Gastrocnemius medialis (tissue), 4 donors: ENCODE results near the gene ACTRT3.

Experiments
- CTCF ChIP-seq, 5 experiments: fragments of 450-650 bp in 3 of 5; fragments of 200-600 bp in 2 of 5; sonication (generic) in 2 of 5; IDR thresholded peaks in 4 of 5; conservative IDR thresholded peaks in 1 of 5; 1 replicate in 4 of 5; 2 replicates in 1 of 5; pipeline ENCODE4 v1.5.1; 2016 to 2019; ENCODE audit warnings: antibody characterized with exemption in 5 of 5, mild to moderate bottlenecking in 3 of 5, moderate library complexity in 3 of 5
- POLR2A ChIP-seq, 2 donors: fragments of 450-650 bp; IDR thresholded peaks; one replicate each; pipeline ENCODE4 v1.6.1; 2017; ENCODE audit warnings: antibody characterized with exemption in 2 of 2, mild to moderate bottlenecking in 2 of 2, moderate library complexity in 2 of 2

- no peak for TF ChIP-seq CTCF (IDR thresholded peaks at IDR 0.05 in 4 of 5, conservative IDR thresholded peaks at IDR 0.05 in 1 of 5)
- no peak for TF ChIP-seq POLR2A (IDR thresholded peaks at IDR 0.05)
These were observed 4.8 kb upstream of the ACTRT3 start for GRCh38 chr3:169774186-169774585.
